ENCODE data around the gene ZNF709. TPM values are rescaled to one million over a fixed set of nuclear protein-coding genes. Genes with fewer than 3 reads are reported as not detected.

Gene ZNF709
- total and polyA plus RNA-seq, 2 of the 13 experiments (the other 11 are each of a cell fraction or from before 2014, with no cell fraction given), result 1.5 to 3.9 TPM

GRCh38 chr19:12495002-12495802 lies 10.6 kb upstream of the ZNF709 start (continued):
- TF ChIP-seq, protein P1, sequence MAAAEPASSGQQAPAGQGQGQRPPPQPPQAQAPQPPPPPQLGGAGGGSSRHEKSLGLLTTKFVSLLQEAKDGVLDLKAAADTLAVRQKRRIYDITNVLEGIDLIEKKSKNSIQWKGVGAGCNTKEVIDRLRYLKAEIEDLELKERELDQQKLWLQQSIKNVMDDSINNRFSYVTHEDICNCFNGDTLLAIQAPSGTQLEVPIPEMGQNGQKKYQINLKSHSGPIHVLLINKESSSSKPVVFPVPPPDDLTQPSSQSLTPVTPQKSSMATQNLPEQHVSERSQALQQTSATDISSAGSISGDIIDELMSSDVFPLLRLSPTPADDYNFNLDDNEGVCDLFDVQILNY (CRISPR knock-in tag; conservative IDR thresholded peaks at IDR 0.05), result peak; percentile 65; the same call in 1 of the 2 replicates
- TF ChIP-seq CENPT (CRISPR knock-in tag; IDR thresholded peaks at IDR 0.05; ENCODE audit: low read depth), result no peak
- no peak; the same call in 1 of the 2 replicates for TF ChIP-seq ZNF780A (CRISPR knock-in tag; IDR thresholded peaks at IDR 0.05)
- TF ChIP-seq ZNF782 (CRISPR knock-in tag; IDR thresholded peaks at IDR 0.05; ENCODE audit: borderline replicate concordance), result peak; percentile 95; the same call in 1 of the 2 replicates
- TF ChIP-seq ZNF230 (CRISPR knock-in tag; IDR thresholded peaks at IDR 0.05), result 0 out of 2 replicates have a peak, but pooled peaks have one; percentile 49
- no peak for TF ChIP-seq BRD4 (CRISPR knock-in tag; IDR thresholded peaks at IDR 0.05)
- TF ChIP-seq MAFF (IDR thresholded peaks at IDR 0.05; ENCODE audit: low read depth, low read length), result no peak
- TF ChIP-seq, protein P2, sequence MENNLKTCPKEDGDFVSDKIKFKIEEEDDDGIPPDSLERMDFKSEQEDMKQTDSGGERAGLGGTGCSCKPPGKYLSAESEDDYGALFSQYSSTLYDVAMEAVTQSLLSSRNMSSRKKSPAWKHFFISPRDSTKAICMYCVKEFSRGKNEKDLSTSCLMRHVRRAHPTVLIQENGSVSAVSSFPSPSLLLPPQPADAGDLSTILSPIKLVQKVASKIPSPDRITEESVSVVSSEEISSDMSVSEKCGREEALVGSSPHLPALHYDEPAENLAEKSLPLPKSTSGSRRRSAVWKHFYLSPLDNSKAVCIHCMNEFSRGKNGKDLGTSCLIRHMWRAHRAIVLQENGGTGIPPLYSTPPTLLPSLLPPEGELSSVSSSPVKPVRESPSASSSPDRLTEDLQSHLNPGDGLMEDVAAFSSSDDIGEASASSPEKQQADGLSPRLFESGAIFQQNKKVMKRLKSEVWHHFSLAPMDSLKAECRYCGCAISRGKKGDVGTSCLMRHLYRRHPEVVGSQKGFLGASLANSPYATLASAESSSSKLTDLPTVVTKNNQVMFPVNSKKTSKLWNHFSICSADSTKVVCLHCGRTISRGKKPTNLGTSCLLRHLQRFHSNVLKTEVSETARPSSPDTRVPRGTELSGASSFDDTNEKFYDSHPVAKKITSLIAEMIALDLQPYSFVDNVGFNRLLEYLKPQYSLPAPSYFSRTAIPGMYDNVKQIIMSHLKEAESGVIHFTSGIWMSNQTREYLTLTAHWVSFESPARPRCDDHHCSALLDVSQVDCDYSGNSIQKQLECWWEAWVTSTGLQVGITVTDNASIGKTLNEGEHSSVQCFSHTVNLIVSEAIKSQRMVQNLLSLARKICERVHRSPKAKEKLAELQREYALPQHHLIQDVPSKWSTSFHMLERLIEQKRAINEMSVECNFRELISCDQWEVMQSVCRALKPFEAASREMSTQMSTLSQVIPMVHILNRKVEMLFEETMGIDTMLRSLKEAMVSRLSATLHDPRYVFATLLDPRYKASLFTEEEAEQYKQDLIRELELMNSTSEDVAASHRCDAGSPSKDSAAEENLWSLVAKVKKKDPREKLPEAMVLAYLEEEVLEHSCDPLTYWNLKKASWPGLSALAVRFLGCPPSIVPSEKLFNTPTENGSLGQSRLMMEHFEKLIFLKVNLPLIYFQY (CRISPR knock-in tag; IDR thresholded peaks at IDR 0.05; ENCODE audit: borderline replicate concordance), result peak; percentile 97
- TF ChIP-seq ZBTB7A (CRISPR knock-in tag; IDR thresholded peaks at IDR 0.05), result no peak
- no peak for TF ChIP-seq ZNF720 (CRISPR knock-in tag; IDR thresholded peaks at IDR 0.05)
- TF ChIP-seq NR0B2 (CRISPR knock-in tag; IDR thresholded peaks at IDR 0.05), result no peak
- no peak for TF ChIP-seq SETDB1 (CRISPR knock-in tag; IDR thresholded peaks at IDR 0.05; ENCODE audit: borderline replicate concordance)
- no peak for TF ChIP-seq ZKSCAN5 (CRISPR knock-in tag; IDR thresholded peaks at IDR 0.05)
- peak; percentile 58; the same call in 1 of the 2 replicates for TF ChIP-seq RFXAP (CRISPR knock-in tag; IDR thresholded peaks at IDR 0.05; ENCODE audit: borderline replicate concordance)
- TF ChIP-seq, protein P3, sequence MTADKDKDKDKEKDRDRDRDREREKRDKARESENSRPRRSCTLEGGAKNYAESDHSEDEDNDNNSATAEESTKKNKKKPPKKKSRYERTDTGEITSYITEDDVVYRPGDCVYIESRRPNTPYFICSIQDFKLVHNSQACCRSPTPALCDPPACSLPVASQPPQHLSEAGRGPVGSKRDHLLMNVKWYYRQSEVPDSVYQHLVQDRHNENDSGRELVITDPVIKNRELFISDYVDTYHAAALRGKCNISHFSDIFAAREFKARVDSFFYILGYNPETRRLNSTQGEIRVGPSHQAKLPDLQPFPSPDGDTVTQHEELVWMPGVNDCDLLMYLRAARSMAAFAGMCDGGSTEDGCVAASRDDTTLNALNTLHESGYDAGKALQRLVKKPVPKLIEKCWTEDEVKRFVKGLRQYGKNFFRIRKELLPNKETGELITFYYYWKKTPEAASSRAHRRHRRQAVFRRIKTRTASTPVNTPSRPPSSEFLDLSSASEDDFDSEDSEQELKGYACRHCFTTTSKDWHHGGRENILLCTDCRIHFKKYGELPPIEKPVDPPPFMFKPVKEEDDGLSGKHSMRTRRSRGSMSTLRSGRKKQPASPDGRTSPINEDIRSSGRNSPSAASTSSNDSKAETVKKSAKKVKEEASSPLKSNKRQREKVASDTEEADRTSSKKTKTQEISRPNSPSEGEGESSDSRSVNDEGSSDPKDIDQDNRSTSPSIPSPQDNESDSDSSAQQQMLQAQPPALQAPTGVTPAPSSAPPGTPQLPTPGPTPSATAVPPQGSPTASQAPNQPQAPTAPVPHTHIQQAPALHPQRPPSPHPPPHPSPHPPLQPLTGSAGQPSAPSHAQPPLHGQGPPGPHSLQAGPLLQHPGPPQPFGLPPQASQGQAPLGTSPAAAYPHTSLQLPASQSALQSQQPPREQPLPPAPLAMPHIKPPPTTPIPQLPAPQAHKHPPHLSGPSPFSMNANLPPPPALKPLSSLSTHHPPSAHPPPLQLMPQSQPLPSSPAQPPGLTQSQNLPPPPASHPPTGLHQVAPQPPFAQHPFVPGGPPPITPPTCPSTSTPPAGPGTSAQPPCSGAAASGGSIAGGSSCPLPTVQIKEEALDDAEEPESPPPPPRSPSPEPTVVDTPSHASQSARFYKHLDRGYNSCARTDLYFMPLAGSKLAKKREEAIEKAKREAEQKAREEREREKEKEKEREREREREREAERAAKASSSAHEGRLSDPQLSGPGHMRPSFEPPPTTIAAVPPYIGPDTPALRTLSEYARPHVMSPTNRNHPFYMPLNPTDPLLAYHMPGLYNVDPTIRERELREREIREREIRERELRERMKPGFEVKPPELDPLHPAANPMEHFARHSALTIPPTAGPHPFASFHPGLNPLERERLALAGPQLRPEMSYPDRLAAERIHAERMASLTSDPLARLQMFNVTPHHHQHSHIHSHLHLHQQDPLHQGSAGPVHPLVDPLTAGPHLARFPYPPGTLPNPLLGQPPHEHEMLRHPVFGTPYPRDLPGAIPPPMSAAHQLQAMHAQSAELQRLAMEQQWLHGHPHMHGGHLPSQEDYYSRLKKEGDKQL (CRISPR knock-in tag; IDR thresholded peaks at IDR 0.05; ENCODE audit: low read depth), result peak; percentile 52; the same call in 1 of the 2 replicates
- peak; percentile 41; the same call in 1 of the 2 replicates for TF ChIP-seq HBP1 (CRISPR knock-in tag; IDR thresholded peaks at IDR 0.05; ENCODE audit: low read depth)
